ENCODE results near the gene AUTS2.

The AUTS2 gene

DNA sequence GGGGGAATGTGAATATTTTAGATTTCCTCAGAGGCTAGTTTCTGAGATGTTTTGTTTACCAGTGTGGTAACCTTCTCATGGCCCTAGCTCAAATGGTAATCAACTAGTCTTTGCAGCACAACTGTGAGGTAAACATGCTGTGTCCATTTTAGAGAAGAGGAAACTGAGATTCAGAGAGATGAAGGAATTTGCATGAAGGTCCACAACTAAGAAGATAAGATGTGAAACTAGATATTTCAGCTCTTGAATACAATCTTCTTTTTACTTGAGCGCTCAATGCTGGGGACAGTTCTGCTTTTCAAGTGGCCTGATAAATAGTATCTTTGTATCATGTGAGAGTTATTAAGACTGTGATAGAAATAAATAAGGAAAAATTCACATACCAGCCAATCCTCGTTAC is 245.4 kb downstream of the AUTS2 start:
- no peak for DNase-seq

DNA sequence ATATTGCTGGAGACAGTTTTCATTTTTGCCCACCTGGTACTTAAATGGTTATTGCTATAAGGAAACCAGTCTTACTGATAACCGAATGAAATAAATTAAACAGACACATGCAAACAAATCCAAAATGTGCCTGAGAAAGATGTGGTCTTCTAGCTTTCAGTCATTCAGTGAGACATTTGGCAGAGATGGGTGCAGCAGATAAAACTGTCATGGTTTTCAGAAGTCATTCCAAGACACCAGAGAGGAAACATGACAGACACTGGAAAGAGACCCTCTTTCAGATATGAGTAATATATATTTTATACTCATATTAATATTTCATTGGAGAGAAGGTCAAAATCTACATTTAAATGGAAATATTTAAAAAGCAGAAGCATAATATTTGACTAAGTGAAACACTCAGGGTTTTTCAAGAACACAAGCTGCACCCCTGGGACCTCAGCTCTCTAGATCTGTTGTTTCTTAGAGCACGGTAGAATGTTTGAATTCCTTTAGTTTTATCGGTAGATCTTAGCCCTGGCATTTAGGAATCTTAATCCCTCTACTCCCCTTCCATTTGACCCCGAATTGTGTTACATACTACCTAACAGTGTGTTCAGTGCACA is 246.1 kb downstream of the AUTS2 start:
- DNase-seq: no peak

DNA sequence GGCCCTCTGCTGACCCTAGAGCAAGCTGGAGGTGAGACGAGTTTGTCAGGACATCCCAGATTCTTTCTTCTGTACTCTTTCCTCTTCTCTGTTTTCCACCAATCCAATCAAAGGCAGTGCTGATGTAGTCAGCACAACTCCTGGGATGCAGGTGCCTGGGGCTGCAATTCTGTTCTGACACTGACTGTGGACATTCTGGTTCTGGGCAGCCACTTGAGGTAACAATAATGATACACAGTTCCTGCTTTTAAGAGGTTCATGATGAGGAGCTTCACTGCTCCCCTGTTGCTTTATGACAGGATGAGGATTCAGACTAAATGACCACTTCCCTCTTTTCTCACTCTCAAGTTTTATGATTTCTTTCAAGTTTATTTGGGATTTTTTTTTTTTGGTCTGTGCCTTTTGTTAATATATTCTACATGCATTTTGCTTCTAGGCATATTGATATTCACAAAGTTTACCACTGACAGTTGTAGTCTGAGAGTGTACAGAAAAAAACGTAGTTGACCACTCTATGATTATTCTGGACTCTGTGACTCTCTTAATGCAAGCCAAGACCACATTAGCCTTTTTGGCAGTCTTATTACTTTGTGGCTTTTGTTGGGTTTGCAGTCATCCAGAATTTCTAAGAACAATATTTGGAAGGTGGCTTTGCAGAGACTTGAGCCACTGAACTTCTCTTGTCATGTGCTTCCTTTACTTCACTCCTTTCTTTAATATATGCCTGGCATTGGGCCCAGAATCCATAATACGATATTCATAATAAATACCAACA is 247.6 kb downstream of the AUTS2 start:
- DNase-seq: no peak

DNA sequence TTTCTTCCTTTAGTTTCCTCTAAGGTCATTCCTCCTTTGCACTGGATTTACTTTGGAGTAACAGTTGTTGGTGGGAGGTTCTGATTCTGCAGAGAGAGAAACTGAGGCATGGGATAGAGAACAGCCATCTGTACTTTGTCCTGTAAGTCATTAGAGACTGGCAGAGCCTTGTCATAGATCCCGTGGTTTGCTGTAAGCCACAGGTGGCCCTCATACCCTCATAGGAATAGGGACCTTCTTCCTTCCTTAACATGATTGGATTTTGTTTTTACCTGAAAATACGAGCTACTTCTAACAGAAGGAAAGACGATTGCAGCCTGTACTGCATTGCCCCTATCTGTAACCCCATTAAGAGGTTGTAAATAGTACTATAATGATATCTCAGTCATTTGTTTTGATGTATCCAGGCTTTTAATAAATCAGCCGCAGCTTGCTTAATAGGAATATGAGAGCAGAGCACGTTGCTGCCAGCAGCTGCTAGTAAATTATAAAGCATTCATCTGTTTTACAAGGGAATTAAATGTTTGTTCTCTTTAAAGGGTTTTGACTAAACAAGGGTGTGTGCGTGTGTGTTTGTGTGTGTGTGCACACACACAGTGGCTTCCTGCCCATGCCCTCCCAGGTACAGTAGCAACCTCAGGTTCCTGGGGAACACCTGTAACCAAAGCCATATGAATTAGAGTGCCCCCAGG is 249.8 kb downstream of the AUTS2 start:
- DNase-seq: no peak

DNA sequence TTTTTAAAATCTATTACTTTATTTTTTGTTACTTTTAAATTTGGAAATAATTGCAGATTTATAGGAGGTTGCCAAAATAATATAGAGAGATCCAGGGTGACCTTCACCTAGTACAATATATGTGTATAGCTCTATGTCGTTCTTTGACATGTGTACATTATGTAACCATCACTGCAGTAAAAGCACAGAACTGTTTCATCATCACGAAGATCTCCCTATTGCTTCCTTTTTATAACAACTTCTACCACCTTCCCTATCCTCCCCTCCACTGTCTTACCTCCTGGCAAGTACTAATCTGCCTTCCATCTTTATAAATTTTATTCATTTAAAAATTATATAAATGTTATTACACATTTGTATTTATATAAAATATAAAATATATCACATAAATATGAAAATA is 251.0 kb downstream of the AUTS2 start:
- no peak for DNase-seq

DNA sequence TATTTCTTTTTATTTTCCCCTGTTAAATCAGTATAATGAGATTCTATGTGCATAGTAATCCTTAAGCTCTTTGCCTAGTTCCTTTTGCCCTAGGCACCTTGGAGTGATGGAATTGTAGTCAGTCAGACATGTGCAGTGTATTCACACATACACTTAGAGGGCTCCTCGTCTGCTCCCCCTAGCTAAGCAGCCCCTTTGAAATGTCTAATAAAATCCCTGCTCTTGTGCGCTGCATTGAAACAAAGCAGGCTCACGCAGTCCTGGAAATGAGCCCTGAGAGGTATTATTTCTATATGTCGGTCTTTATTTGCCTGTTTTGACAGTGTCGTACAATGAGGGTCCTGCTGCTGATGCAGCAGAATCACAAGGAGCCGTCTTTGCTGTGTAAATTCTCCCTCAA is 258.7 kb downstream of the AUTS2 start:
- no peak for DNase-seq

DNA sequence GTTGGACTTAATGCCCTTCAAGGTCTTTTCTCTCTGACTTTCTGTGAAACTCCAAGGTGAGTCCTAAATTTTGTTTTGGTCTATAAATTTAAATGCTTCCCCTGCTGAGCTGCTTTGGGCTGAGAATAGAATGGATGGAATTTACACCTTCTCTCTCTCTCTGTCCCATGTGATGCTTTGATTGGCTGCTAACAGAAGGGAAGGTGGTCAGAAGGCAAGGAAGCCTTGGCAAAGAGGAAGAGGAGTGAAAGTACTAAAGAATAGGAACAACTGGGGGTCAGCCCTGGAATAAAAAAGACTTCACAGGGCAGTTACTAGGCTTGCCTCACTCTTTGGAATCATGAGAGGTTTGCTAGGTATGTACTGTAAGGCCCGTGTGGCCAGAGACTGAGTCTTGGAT is 260.2 kb downstream of the AUTS2 start:
- no peak for DNase-seq

DNA sequence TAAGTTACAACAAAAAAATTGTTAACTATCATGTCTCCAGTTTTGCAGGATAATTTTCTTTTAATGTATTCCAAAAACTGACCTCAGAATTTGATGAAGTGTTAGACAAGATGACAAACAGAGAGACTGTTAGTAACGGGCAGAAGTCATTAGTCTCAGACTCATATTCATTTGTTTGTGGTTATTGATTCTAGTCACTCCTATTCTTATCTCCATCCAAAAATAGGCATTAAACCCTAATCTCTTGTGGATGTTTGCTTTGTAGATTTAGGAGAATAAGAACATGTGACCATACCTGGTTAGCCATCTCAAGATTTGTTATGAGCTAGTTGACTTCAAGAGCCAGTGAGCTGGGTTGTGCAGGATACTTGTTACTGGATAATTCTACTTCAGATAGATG is 261.1 kb downstream of the AUTS2 start:
- no peak for DNase-seq

DNA sequence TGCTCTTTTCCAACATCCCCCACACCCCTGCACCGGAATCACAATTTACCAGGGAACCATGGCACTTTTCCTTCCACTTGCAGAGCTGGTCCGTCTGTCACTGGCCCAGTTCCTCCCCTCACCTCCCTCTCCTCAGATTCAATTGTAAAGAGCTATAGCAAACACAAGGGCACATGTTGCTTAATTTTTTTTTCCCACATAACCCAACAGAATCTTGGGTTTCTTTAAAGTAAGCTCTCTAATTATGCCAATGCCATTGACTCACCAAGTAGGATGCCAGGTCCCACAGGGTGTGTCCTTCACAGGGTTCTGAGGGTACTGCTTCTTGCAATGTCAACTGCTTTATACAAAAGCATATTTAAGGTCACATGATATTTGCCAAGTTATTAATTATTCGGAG is 262.2 kb downstream of the AUTS2 start:
- no peak for DNase-seq

DNA sequence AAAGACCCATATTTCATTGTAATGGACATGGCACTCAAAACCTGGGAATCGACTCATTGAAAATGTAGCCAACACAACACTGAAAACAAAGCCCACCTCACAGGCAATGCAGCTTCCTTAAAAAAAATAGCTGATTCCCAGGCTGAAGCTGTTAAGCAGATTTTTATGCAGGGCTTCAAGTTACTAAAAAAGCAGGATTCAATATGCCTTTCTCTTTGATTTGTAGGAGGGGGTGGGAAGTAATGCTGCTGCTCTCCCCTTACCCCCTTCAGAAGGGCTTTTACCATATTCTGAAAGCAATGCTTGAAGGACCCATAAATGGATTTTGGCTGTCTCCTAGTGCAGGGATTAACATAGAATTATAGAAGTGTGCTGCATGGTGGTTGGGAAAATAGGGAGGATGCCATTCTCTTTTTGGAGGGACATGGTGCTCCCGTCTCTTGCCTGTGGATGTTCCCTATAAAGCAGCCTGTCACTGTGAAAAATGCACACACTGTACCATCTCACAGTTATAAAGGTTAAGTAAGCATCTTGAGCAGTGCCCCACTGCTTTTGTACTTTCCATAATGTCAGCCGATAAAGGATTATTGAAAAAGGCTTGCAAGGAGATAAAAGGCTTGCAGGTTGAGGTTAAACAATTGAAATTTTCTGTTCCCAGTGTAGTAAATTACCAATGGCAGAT is 262.8 kb downstream of the AUTS2 start:
- no peak for DNase-seq

DNA sequence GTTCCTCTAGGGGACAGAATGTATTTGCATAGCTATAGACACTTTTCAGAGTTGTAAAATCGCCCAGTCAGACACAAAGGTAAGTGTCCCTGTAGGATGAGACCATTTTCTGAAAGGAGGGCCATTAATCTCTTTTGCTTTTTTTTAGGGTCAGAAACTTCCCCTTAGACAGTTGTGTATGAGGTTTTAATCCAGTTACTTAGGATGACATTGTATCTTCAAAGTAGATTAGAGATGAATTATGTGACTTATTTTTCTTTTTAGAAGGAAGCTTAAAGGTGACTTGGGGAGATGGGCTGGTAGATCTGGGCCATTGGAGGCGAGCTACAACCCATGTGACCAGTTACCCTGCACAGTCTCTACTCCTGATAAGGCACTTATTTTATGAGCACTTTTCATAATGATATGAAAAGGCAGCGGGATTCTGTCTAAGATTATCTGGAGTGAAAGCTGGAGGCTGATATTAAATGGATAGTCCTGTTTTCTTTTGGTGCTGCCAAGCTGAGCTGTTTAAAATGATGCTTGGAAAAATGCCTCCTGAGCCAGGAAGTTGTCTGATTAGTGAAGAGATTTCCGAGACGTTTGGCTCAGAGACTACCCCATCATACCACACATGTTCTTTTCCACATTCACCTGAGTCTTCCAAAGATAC is 264.3 kb downstream of the AUTS2 start:
- DNase-seq: no peak

DNA sequence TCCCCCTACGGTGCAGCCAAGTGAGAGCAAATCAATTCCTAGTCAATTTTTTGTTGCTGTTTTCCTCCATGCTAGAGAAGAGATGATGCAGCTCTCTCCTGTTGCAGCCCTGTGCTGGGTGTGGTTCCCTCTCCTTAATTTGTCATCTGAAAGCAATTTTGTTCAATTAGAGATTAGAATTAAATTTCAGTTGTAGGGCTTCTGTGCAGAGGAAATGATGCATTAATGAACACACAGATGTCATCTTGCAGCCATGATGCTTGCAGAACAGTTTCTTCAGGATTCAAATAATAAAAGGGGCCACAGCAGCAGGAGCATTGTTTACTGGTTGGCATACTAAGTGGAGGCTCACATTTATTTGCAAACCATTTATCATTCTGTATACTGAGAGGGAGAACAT is 266.0 kb downstream of the AUTS2 start:
- DNase-seq: no peak

DNA sequence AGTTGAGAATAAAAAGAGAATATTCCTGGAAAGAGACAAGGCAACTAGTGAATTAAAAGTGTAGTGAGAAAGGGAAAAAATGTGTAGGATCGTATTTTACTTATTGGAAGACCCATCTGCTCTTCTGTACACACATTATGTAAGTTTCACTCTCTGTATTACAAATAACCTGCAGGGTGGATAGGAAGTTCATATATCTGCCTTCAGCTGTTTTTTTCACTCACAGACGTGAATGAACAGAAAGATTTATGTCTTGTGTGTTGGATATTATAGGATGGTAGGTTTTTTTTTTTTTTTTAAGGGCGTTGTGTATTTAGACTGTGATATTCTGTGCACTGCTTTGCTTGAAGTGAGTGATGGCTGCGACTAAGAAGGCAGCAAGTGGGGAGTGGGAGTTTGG is 266.5 kb downstream of the AUTS2 start:
- DNase-seq: no peak

DNA sequence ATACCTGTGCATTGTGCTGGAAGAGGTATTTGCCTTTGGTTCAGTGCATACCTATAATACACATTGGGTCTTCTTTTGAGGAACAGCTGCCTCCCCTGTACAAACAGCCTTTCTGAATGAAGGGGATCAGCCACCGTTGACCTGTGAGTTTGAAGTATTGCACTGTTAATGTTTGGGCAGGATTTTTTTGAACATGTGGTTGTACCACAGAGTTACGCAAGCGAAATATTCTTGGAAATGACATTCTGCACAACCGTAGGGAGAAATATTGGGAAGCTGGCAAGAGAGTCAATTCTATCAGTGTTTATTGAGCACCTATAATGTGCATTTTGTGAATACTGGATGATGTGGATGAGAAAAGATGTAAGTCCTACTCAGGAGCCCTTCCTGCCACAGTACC is 270.6 kb downstream of the AUTS2 start:
- DNase-seq: no peak

DNA sequence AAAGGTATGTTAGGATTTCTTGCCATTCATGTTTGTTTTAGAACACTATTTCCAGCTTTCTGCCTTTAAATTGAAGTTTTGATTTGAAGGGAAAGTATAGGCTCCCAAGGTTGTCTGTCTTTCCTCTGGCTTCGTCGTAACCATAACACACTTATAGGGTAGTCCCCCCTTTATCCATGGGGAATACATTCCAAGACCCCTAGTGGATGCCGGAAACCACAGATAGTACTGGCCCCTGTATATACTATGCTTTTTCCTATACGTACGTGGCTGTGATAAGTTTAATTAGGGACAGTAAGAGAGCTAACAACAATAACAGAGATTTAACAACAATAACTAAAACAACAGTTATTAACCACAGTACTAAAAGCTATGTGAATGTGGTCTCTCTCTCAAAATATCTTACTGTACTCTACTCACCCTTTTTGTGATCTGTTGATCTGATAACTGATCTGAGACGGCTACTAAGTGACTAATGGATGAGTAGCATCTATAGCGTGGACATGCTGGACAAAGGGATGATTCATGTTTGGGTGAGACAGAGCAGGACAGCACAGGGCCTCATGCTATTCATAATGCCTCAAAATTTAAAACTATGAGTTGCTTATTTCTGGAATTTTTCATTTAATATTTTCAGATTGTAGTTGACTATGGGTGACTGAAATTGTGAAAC is 273.1 kb downstream of the AUTS2 start:
- no peak for DNase-seq

DNA sequence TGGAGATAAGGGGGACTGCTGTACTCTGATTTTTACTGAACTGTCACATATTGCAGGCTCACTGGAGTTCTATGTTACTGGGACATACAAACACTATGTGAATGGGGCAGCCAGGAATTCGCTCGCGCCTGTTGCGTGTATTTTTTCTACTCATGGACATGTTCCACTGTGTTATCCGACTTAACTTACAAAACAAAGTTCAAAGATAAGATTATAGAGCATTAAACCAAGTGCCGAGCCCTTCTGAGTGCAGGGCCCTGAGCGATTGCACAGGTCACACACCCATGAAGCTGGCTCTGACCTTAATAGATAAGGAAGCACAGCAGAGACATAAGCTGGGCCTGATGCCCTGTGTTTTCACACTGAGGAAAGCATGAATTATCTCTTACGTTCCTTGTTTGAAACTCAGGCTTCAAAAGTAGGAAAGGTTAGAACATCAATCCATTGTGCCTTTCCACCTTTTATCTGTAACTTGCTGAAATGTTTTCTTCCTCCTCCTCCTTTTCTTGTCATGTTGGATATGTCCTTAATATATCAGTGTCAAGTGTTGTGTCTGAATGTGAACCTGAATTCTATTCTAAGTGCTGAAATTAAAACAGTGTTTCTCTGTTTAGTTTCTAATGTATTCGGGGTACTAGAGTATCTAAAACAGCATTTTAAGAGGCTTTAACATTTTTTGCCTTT is 273.8 kb downstream of the AUTS2 start:
- DNase-seq: no peak

DNA sequence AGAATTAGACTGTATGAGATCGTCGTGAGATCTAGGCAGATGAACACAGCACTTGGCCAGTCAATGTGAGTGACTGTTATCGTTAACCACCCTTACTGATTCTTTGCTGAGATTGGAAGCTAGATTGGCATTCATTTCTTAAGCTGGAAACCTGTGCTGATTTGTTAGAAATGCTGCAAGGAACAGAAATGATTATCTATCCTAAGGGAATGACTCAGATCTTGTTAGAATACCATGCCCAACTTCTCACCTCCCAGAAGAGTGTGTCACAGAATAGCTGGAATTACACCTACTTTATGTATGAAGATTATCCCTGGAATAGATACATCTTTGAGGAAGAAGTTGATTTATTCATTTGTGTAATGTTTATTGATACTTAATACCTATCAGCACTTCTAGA is 275.2 kb downstream of the AUTS2 start:
- no peak for DNase-seq

DNA sequence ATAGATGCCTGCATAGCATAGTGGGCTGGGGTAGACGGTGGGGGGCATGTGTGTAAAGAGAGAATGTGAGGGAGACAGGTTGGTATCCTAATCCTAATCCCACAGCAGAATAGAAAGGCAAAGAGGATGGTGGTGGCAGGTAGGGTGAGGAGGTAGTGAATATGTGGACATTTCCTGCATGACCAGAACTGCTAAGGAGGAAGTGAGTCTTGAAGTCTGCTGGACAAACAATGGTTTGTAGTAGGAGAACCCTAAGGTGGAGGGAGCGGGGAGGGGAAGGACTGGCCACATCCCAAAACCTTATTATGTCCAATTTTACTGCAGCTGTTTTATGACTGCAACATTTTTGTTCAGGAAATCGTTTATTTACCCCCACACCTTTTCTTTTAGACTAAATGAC is 279.7 kb downstream of the AUTS2 start:
- DNase-seq: no peak

DNA sequence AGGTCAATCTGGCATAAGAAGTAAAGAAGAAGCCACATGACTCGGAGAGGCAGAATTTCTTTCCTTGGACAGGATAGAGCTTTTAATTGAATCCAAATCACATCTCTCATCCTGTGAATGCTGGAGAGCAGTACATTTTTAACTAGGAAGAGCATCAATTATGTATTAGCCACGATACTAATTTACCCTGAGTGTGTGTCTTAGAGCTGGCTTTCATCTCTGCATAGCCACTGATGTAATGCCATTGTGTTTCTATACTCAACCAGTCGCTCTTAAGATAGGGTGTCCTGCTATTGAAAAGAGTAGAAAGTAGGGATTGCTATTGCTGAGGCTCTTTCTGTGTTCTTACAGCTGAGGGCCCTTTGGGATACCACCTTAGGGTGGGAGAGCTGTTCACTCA is 280.3 kb downstream of the AUTS2 start:
- no peak for DNase-seq

DNA sequence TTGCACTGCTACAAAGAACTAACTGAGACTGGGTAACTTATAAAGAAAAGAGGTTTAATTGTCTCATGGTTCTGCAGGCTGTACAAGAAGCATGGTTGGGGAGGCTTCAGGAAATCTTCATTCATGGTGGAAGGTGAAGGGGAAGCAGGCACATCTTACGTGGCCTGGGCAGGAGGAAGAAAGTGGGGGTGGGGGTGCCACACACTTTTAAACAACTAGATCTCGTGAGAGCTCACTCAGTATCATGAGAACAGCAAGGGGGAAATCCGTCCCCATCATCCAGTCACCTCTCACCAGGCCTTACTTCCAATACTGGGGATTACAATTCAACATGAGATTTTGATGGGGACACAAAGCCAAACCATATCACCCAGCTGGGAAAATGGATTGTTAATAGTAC is 281.7 kb downstream of the AUTS2 start:
- no peak for DNase-seq

DNA sequence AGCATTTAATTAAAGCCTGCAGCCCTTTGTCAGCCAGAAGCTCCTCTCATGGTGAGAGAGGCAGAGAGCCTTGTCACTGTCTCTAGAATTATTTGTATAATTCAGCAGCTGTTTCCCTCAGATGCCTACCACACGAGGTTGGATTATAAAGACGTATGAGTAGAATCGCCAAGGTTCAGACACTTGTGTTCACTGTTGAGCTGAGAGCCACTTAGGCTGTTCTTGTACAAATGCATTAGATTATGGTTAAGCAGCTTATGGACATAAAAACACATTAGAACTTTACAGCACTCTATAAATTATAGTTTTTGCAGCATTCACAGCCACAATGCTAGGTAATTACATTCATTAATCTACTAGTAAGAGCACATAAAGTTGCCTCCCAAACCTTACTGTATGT is 282.6 kb downstream of the AUTS2 start:
- DNase-seq: no peak

All from anterior cingulate cortex (tissue), 58 donors.